Mesendoderm (in vitro differentiated cells): ENCODE measurements around the gene SLC10A1.

ENCODE experiments used
- DNase-seq: peaks from one replicate; pipeline ENCODE4 v3.0.0; 2013
- H2AK5ac ChIP-seq: 2 replicates; pipeline ENCODE4 v1.6.1; 2013; ENCODE audit warnings: low read length, inconsistent platforms
- H2BK120ac ChIP-seq: 2 replicates; pipeline ENCODE4 v1.6.1; 2013; ENCODE audit warnings: low read depth, mild to moderate bottlenecking, low read length, moderate library complexity, mixed read lengths
- H2BK15ac ChIP-seq: replicated peaks from 2 replicates; pipeline ENCODE4 v1.6.1; 2013; ENCODE audit warnings: low read depth, mild to moderate bottlenecking, moderate library complexity
- H2BK5ac ChIP-seq: 2 replicates; pipeline ENCODE4 v1.6.1; 2013; ENCODE audit warnings: low read length, inconsistent platforms
- H3K18ac ChIP-seq: 2 replicates; pipeline ENCODE4 v1.6.1; 2013; ENCODE audit warnings: mild to moderate bottlenecking, low read length, mixed read lengths
- H3K23ac ChIP-seq: one replicate; pipeline ENCODE4 v1.6.1; 2013; ENCODE audit warnings: low read length
- H3K27ac ChIP-seq: 2 replicates; pipeline ENCODE4 v1.5.1; 2013; ENCODE audit warnings: low read depth, mild to moderate bottlenecking, inconsistent platforms, low read length, moderate library complexity
- H3K27me3 ChIP-seq: 2 replicates; pipeline ENCODE4 v1.6.1; 2013; ENCODE audit warnings: low read length, control low read depth, mild to moderate bottlenecking, inconsistent platforms; ENCODE audit not compliant: insufficient read depth, poor library complexity
- H3K36me3 ChIP-seq: 2 replicates; pipeline ENCODE4 v1.6.1; 2013; ENCODE audit warnings: low read length, inconsistent platforms; ENCODE audit not compliant: control insufficient read depth, insufficient read depth
- H3K4ac ChIP-seq: one replicate; pipeline ENCODE4 v1.6.1; 2013; ENCODE audit warnings: low read depth, mild to moderate bottlenecking, low read length, moderate library complexity
- H3K4me1 ChIP-seq: 2 replicates; pipeline ENCODE4 v1.6.1; 2013; ENCODE audit warnings: low read depth, low read length, inconsistent platforms; ENCODE audit not compliant: control insufficient read depth
- H3K4me2 ChIP-seq: 2 replicates; pipeline ENCODE4 v1.6.1; 2013; ENCODE audit warnings: low read length
- H3K4me3 ChIP-seq: 2 replicates; pipeline ENCODE4 v1.5.1; 2013; ENCODE audit warnings: mild to moderate bottlenecking, low read length
- H3K56ac ChIP-seq: one replicate; pipeline ENCODE4 v1.6.1; 2013; ENCODE audit warnings: low read length
- H3K79me1 ChIP-seq: 2 replicates; pipeline ENCODE4 v1.6.1; 2013; ENCODE audit warnings: low read length, inconsistent platforms
- H3K79me2 ChIP-seq: 2 replicates; pipeline ENCODE4 v1.6.1; 2013; ENCODE audit warnings: mild to moderate bottlenecking, low read length; ENCODE audit not compliant: control insufficient read depth, insufficient read depth
- H3K9ac ChIP-seq: 2 replicates; pipeline ENCODE4 v1.6.1; 2013; ENCODE audit warnings: low read length, inconsistent platforms
- H4K5ac ChIP-seq: one replicate; pipeline ENCODE4 v1.6.1; 2013; ENCODE audit warnings: low read length
- H4K8ac ChIP-seq: one replicate; pipeline ENCODE4 v1.6.1; 2013; ENCODE audit warnings: low read depth, mild to moderate bottlenecking, control low read depth, low read length, moderate library complexity
- WGBS: extraction: QIAGEN DNeasy Blood & Tissue Kit; methylation state at CpG from one replicate; pipeline ENCODE4 v1.1.7; 2013; ENCODE audit warnings: low lambda C conversion rate, missing lambda C conversion rate; ENCODE audit not compliant: insufficient coverage; ENCODE audit errors: extremely low coverage; 5-methylcytosine and 5-hydroxymethylcytosine counted together

Gene SLC10A1

GRCh38 chr14:69808919-69809808, 12.1 kb upstream of the SLC10A1 start:
- H3K18ac ChIP-seq: no peak overlapping the region
- no peak for DNase-seq
- H3K4me2 ChIP-seq: no peak overlapping the region
- H2AK5ac ChIP-seq: no peak overlapping the region
- H3K4me3 ChIP-seq: no peak overlapping the region
- H3K79me1 ChIP-seq: no peaks in the 10 kb centered on the region
- no peak overlapping the region for H3K56ac ChIP-seq
- H4K5ac ChIP-seq: no peak overlapping the region
- H3K27me3 ChIP-seq: no peaks in the 10 kb centered on the region
- H2BK5ac ChIP-seq: no peak overlapping the region
- no peak overlapping the region for H3K4ac ChIP-seq
- no peak overlapping the region for H3K27ac ChIP-seq
- no peak overlapping the region for H2BK120ac ChIP-seq
- no CpG with 5 or more reads among the region's 12 CpGs for WGBS
- H3K4me1 ChIP-seq: no peaks in the 10 kb centered on the region
- no peaks in the 10 kb centered on the region for H3K79me2 ChIP-seq
- no peak overlapping the region for H3K9ac ChIP-seq
- H3K23ac ChIP-seq: no peak overlapping the region
- no peak overlapping the region for H4K8ac ChIP-seq
- no peaks in the 10 kb centered on the region for H3K36me3 ChIP-seq
- H2BK15ac ChIP-seq: no peak overlapping the region

GRCh38 chr14:69807192-69807591, 10.2 kb upstream of the SLC10A1 start:
- Histone ChIP-seq H3K4me1 (no peaks in the 10 kb centered on the region), H3K23ac (no peak overlapping the region), H3K4me3 (no peak overlapping the region), H3K79me2 (no peaks in the 10 kb centered on the region), H3K36me3 (no peaks in the 10 kb centered on the region), H3K27me3 (no peaks in the 10 kb centered on the region), H2BK15ac (no peak overlapping the region), H2BK120ac (no peak overlapping the region), H3K4ac (no peak overlapping the region), H4K5ac (no peak overlapping the region), H3K56ac (no peak overlapping the region), H3K4me2 (no peak overlapping the region), H4K8ac (no peak overlapping the region), H3K27ac (no peak overlapping the region), H2BK5ac (no peak overlapping the region), H3K18ac (no peak overlapping the region), H3K79me1 (no peaks in the 10 kb centered on the region), H2AK5ac (no peak overlapping the region), H3K9ac (no peak overlapping the region)
- DNase-seq: no peak
- no CpG with 5 or more reads among the region's 1 CpG for WGBS

- Histone ChIP-seq H2BK15ac (no peak overlapping the region), H3K9ac (no peak overlapping the region), H3K4me2 (no peak overlapping the region), H2AK5ac (no peak overlapping the region), H3K27ac (no peak overlapping the region), H3K56ac (no peak overlapping the region), H4K5ac (no peak overlapping the region), H3K23ac (no peak overlapping the region), H3K27me3 (no peaks in the 10 kb centered on the region), H2BK5ac (no peak overlapping the region), H3K79me1 (no peaks in the 10 kb centered on the region), H3K36me3 (no peaks in the 10 kb centered on the region), H2BK120ac (no peak overlapping the region), H3K4ac (no peak overlapping the region), H4K8ac (no peak overlapping the region), H3K4me1 (no peaks in the 10 kb centered on the region), H3K79me2 (no peaks in the 10 kb centered on the region), H3K18ac (no peak overlapping the region), H3K4me3 (no peak overlapping the region)
- no peak for DNase-seq
- no CpG with 5 or more reads among the region's 2 CpGs for WGBS
Measured at GRCh38 chr14:69804902-69805301, 7.9 kb upstream of the SLC10A1 start.

GRCh38 chr14:69803753-69804152, 6.7 kb upstream of the SLC10A1 start:
- Histone ChIP-seq H3K79me2 (no peaks in the 10 kb centered on the region), H3K4me1 (no peaks in the 10 kb centered on the region), H3K18ac (no peak overlapping the region), H3K4me2 (no peak overlapping the region), H3K4ac (no peak overlapping the region), H2AK5ac (no peak overlapping the region), H3K79me1 (no peaks in the 10 kb centered on the region), H3K9ac (no peak overlapping the region), H3K27me3 (no peaks in the 10 kb centered on the region), H4K8ac (no peak overlapping the region), H2BK5ac (no peak overlapping the region), H4K5ac (no peak overlapping the region), H3K4me3 (no peak overlapping the region), H3K36me3 (no peaks in the 10 kb centered on the region), H2BK15ac (no peak overlapping the region), H3K56ac (no peak overlapping the region), H3K27ac (no peak overlapping the region), H2BK120ac (no peak overlapping the region), H3K23ac (no peak overlapping the region)
- DNase-seq: no peak

- H3K79me1 ChIP-seq: no peaks in the 10 kb centered on the region
- H3K27ac ChIP-seq: no peak overlapping the region
- H2BK120ac ChIP-seq: no peak overlapping the region
- no peaks in the 10 kb centered on the region for H3K36me3 ChIP-seq
- no peak overlapping the region for H4K8ac ChIP-seq
- no peak overlapping the region for H3K56ac ChIP-seq
- no peak overlapping the region for H3K23ac ChIP-seq
- no peak overlapping the region for H3K4me2 ChIP-seq
- no peak overlapping the region for H3K4me3 ChIP-seq
- no peaks in the 10 kb centered on the region for H3K79me2 ChIP-seq
- H2BK5ac ChIP-seq: no peak overlapping the region
- no peaks in the 10 kb centered on the region for H3K4me1 ChIP-seq
- no peak overlapping the region for H3K9ac ChIP-seq
- no peak overlapping the region for H2BK15ac ChIP-seq
- no peak overlapping the region for H2AK5ac ChIP-seq
- DNase-seq: no peak
- no CpG with 5 or more reads among the region's 4 CpGs for WGBS
- no peak overlapping the region for H4K5ac ChIP-seq
- H3K27me3 ChIP-seq: no peaks in the 10 kb centered on the region
- no peak overlapping the region for H3K4ac ChIP-seq
- H3K18ac ChIP-seq: no peak overlapping the region
Measured at GRCh38 chr14:69798339-69798735, 1.3 kb upstream of the SLC10A1 start.
